SU-DHL-6 (cell line): ENCODE data around the gene SRGAP1.

ENCODE experiments used
- CTCF ChIP-seq: fragments of 200-600 bp; sonication (generic); IDR thresholded peaks from one replicate; pipeline ENCODE4 v1.5.1; 2017; ENCODE audit warnings: antibody characterized with exemption, mild to moderate bottlenecking, low read length, moderate library complexity; ENCODE audit not compliant: insufficient read depth, poor library complexity, severe bottlenecking
- EZH2phosphoT487 ChIP-seq: fragments of 200-600 bp; sonication (generic), shearing (Covaris generic); conservative IDR thresholded peaks from 2 replicates; pipeline ENCODE4 v1.6.1; 2018; ENCODE audit warnings: mild to moderate bottlenecking, antibody characterized with exemption, low read length, moderate library complexity, mixed read lengths

- no peak for TF ChIP-seq EZH2phosphoT487
- no peak for TF ChIP-seq CTCF
Observed at GRCh38 chr12:63963868-63964267, 119.4 kb downstream of the SRGAP1 start.
